PC-3 (cell line): ENCODE data around the gene HINT3. TPM values are rescaled to one million over a fixed set of nuclear protein-coding genes. Genes with fewer than 3 reads are reported as not detected.

Experiments used
- ATAC-seq: fragments of 200-7000 bp; cut with Tn5 transposase; 2 replicates; pipeline ENCODE4 v1.9.1; 2020; ENCODE audit warnings: mild to moderate bottlenecking, moderate library complexity
- BruUV-seq: library from RNA; stranded (reverse); fragments of 400-500 nt; replicated peaks from 2 replicates; lab custom pipeline; 2021; lab: Mats Ljungman, UMichigan
- CTCF ChIA-PET: fragments of 300-600 bp; sonication (Branson Sonifier 250); formaldehyde crosslinking; loops from one replicate; lab custom pipeline; 2022; ENCODE audit warnings: antibody characterized with exemption; lab: Charles Lee
- POLR2A ChIA-PET: fragments of 300-600 bp; sonication (Branson Sonifier 250); formaldehyde crosslinking; loops from one replicate; lab custom pipeline; 2022; ENCODE audit warnings: antibody characterized with exemption; ENCODE audit not compliant: unreplicated experiment; lab: Charles Lee
- DNase-seq: peaks from one replicate; pipeline ENCODE4 v3.0.0-alpha.2; 2015
- H2AFZ ChIP-seq: fragments of 300-600 bp; sonication (generic); 2 replicates; pipeline ENCODE4 v1.6.0; 2016; ENCODE audit warnings: antibody characterized with exemption, low read length
- H3F3A ChIP-seq: fragments of 300-600 bp; sonication (generic); one replicate; pipeline ENCODE4 v1.6.0; 2017; ENCODE audit warnings: antibody characterized with exemption, low read length, control low read depth, mild to moderate bottlenecking; ENCODE audit not compliant: unreplicated experiment
- H3K27ac ChIP-seq: fragments of 300-600 bp; sonication (generic); 2 replicates; pipeline ENCODE4 v1.5.1; 2016; ENCODE audit warnings: mild to moderate bottlenecking, low read length
- H3K27me3 ChIP-seq: fragments of 300-600 bp; sonication (generic); 2 replicates; pipeline ENCODE4 v1.6.1; 2016; ENCODE audit warnings: low read length, mixed read lengths
- H3K36me3 ChIP-seq: fragments of 300-600 bp; sonication (generic); 2 replicates; pipeline ENCODE4 v1.6.1; 2016; ENCODE audit warnings: low read depth, mixed run types, low read length, mixed read lengths
- H3K4me1 ChIP-seq: fragments of 300-600 bp; sonication (generic); 2 replicates; pipeline ENCODE4 v1.5.1; 2016; ENCODE audit warnings: low read length; ENCODE audit not compliant: insufficient read depth
- H3K4me2 ChIP-seq: fragments of 300-600 bp; sonication (generic); 2 replicates; pipeline ENCODE4 v1.6.0; 2016; ENCODE audit warnings: low read length
- H3K4me3 ChIP-seq: fragments of 300-600 bp; sonication (generic); 2 replicates; pipeline ENCODE4 v1.5.1; 2016; ENCODE audit warnings: mild to moderate bottlenecking, low read length, mixed read lengths
- H3K79me2 ChIP-seq: fragments of 300-600 bp; sonication (generic); 2 replicates; pipeline ENCODE4 v1.6.1; 2017; ENCODE audit warnings: low read length, mixed read lengths
- H3K9ac ChIP-seq: fragments of 300-600 bp; sonication (generic); 2 replicates; pipeline ENCODE4 v1.6.0; 2016; ENCODE audit warnings: mild to moderate bottlenecking, low read length
- H3K9me2 ChIP-seq: fragments of 300-600 bp; sonication (generic); replicated peaks from 2 replicates; pipeline ENCODE4 v1.6.1; 2016; ENCODE audit warnings: mixed run types, low read length, mixed read lengths
- H3K9me3 ChIP-seq: fragments of 300-600 bp; sonication (generic); 2 replicates; pipeline ENCODE4 v1.6.1; 2016; ENCODE audit warnings: low read length, mixed read lengths
- H4K20me1 ChIP-seq: fragments of 300-600 bp; sonication (generic); 2 replicates; pipeline ENCODE4 v1.6.1; 2016; ENCODE audit warnings: low read length, mixed read lengths
- CTCF ChIP-seq: fragments of 300-600 bp; sonication (generic); conservative IDR thresholded peaks from 2 replicates; pipeline ENCODE4 v1.5.1; 2017; ENCODE audit warnings: antibody characterized with exemption, low read depth, mild to moderate bottlenecking, low read length
- EZH2 ChIP-seq: fragments of 300-600 bp; sonication (generic); IDR thresholded peaks from one replicate; pipeline ENCODE4 v1.6.1; 2017; ENCODE audit warnings: antibody characterized with exemption, mild to moderate bottlenecking, low read length; ENCODE audit not compliant: unreplicated experiment
- EZH2phosphoT487 ChIP-seq: fragments of 300-600 bp; sonication (generic); IDR thresholded peaks from 2 replicates; pipeline ENCODE4 v1.6.1; 2018; ENCODE audit warnings: mild to moderate bottlenecking, antibody characterized with exemption, low read length, borderline replicate concordance
- intact Hi-C: fragments of 100-400 bp; cut with micrococcal nuclease; formaldehyde crosslinking; loops from 2 replicates; pipeline ENCODE4 v1.9.0; 2023
- total RNA-seq: library from RNA; depleted of rRNA; stranded (reverse); fragments of >200 nt; gene quantifications from 2 replicates; pipeline ENCODE4 v1.2.3, GENCODE V29; 2014

Gene HINT3
- total RNA-seq, 1 experiment from 2014 or later = 7.8 TPM

DNA sequence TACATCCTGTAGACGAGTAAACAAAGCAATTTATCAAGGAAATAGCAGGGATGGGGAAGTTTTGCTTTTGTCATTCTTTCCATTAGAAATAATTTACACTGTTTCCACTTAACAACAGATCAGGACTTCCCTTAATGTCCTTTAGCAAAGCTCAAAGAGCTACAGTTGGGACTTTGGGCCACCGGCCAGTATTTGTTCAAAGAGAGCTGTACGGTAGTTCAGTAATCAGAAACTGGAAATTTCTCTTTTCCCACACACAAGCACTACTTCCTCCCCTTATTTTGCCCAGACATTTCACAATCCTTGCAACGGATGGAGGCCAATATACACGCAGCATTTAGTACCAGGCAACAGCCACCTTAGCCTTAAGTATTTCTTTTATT lies 12.1 kb upstream of the HINT3 start:
- H3K4me3 ChIP-seq = no peak overlapping the region
- H3K27me3 ChIP-seq = no peaks in the 10 kb centered on the region
- H3K27ac ChIP-seq = peak overlapping the region; percentile 82
- no peaks in the 10 kb centered on the region for H3K79me2 ChIP-seq
- no TSS peak for BruUV-seq
- peak overlapping the region; percentile 32 for H3K4me2 ChIP-seq
- TF ChIP-seq CTCF (no peak), EZH2phosphoT487 (no peak), EZH2 (no peak)
- DNase-seq = peak; percentile 68
- no peak for ATAC-seq
- ChIA-PET POLR2A (no interaction called here), CTCF (interaction anchor here (1.3 kb wide), 1 partner anchor 12 kb away, joined by 3 read pairs; the partner anchor contains the start of gene HINT3)
- H2AFZ ChIP-seq = no peak overlapping the region
- peak overlapping the region; percentile 42; the same call in 1 of the 2 replicates for H3K9ac ChIP-seq
- H4K20me1 ChIP-seq = no peaks in the 10 kb centered on the region
- H3K4me1 ChIP-seq = peaks cover 69% of the 10 kb centered on the region
- no peaks in the 10 kb centered on the region for H3F3A ChIP-seq
- no peaks in the 10 kb centered on the region for H3K9me3 ChIP-seq
- H3K36me3 ChIP-seq = no peaks in the 10 kb centered on the region
- no peaks in the 10 kb centered on the region for H3K9me2 ChIP-seq
- intact Hi-C loops = no loop called here

- ChIA-PET CTCF (interaction anchor here (1.3 kb wide), 1 partner anchor 11 kb away, joined by 3 read pairs; the partner anchor contains the start of gene HINT3), POLR2A (no interaction called here)
- H2AFZ ChIP-seq = no peak overlapping the region
- H3K4me1 ChIP-seq = peaks cover 68% of the 10 kb centered on the region
- H3K9me3 ChIP-seq = no peaks in the 10 kb centered on the region
- no peak for DNase-seq
- H3F3A ChIP-seq = no peaks in the 10 kb centered on the region
- TF ChIP-seq EZH2 = no peak
- no peak for TF ChIP-seq EZH2phosphoT487
- TF ChIP-seq CTCF = no peak
- peak overlapping the region; percentile 32 for H3K4me2 ChIP-seq
- BruUV-seq = no TSS peak
- intact Hi-C loops = no loop called here
- no peaks in the 10 kb centered on the region for H4K20me1 ChIP-seq
- peak overlapping the region; percentile 82 for H3K27ac ChIP-seq
- peak overlapping the region; percentile 42; the same call in 1 of the 2 replicates for H3K9ac ChIP-seq
- no peaks in the 10 kb centered on the region for H3K36me3 ChIP-seq
- no peaks in the 10 kb centered on the region for H3K79me2 ChIP-seq
- no peaks in the 10 kb centered on the region for H3K27me3 ChIP-seq
- ATAC-seq = no peak
- no peak overlapping the region for H3K4me3 ChIP-seq
- H3K9me2 ChIP-seq = no peaks in the 10 kb centered on the region
Measured at GRCh38 chr6:125944896-125945295, 11.7 kb upstream of the HINT3 start.

DNA sequence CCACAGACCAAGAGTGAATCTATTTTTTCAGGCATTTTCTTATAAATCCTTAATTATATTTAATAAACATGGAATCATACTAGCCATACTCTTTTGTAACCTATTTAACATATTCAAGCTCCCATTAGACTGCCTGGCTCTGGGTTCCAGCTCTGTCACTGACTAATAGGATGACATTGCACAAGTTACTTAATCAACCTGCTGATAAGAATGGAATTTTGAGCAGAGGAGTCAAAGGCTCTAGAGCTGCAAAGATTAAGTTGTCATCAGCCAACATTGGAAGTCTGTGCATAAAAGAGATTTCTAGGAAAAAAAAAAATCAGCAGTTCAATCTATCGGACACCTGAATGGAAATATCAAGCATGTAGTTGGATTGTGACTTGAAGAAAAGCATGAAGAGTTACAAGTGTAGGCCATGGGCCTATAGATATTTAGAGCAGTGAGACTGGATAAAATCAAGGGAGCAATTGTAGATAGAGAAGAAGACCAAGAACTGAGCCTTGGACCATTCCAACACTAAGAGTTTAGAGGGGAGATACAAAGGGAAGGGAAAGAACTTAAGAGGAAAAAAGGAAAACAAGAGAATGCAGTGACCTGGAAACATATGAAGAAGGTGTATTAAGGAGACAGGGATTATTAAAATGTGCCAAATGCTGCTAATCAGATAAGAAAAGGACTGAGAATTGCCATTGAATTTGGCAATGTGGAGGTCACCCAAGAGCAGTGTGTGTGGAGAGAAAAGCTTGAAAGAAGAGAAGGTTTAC lies 11.0 kb upstream of the HINT3 start:
- Histone ChIP-seq H3K4me2 (no peak overlapping the region), H3F3A (no peaks in the 10 kb centered on the region), H3K9me2 (no peaks in the 10 kb centered on the region), H3K4me1 (peaks cover 68% of the 10 kb centered on the region), H3K27me3 (no peaks in the 10 kb centered on the region), H2AFZ (no peak overlapping the region), H4K20me1 (no peaks in the 10 kb centered on the region), H3K27ac (peak overlapping the region; percentile 82), H3K79me2 (no peaks in the 10 kb centered on the region), H3K9me3 (no peaks in the 10 kb centered on the region), H3K36me3 (no peaks in the 10 kb centered on the region), H3K4me3 (no peak overlapping the region), H3K9ac (peak overlapping the region; percentile 42)
- CTCF ChIA-PET = no interaction called here
- no peak for DNase-seq
- intact Hi-C loops = no loop called here
- POLR2A ChIA-PET = no interaction called here
- no TSS peak for BruUV-seq
- no peak for ATAC-seq
- TF ChIP-seq CTCF (no peak), EZH2phosphoT487 (no peak), EZH2 (no peak)
